Transverse colon (tissue), 3 donors: ENCODE data around the gene CYP1B1.

Experiments used
- CTCF ChIP-seq, 5 experiments: fragments of 200-600 bp in 3 of 5; fragments of 450-650 bp in 2 of 5; sonication (generic) in 3 of 5; IDR thresholded peaks; 1 replicate in 2 of 5; 2 replicates in 3 of 5; pipeline ENCODE4 v1.5.1; 2016 to 2017; ENCODE audit warnings: antibody characterized with exemption in 5 of 5, inconsistent platforms in 3 of 5, mild to moderate bottlenecking in 2 of 5, moderate library complexity in 1 of 5
- EP300 ChIP-seq: sonication (generic); formaldehyde crosslinking; IDR thresholded peaks from one replicate; pipeline ENCODE4 v1.6.1; 2017; ENCODE audit warnings: antibody characterized with exemption, low read depth
- POLR2A ChIP-seq: fragments of 450-650 bp; IDR thresholded peaks from one replicate; pipeline ENCODE4 v1.6.1; 2016; ENCODE audit warnings: antibody characterized with exemption, mild to moderate bottlenecking, moderate library complexity

GRCh38 chr2:38122344-38122743, 46.4 kb upstream of the CYP1B1 start:
- no peak for TF ChIP-seq POLR2A
- no peak for TF ChIP-seq EP300
- TF ChIP-seq CTCF (IDR thresholded peaks at IDR 0.05): no peak
